SJSA1 (cell line): ENCODE results near the gene DMD. TPM values are rescaled to one million over a fixed set of nuclear protein-coding genes. Genes with fewer than 3 reads are reported as not detected.

Experiments used
- DNase-seq, 2 experiments: peaks; one replicate each; pipeline ENCODE4 v3.0.0-alpha.2; 2015 to 2020; ENCODE audit warnings: low spot score in 2 of 2, low read depth in 1 of 2
- H3K27ac ChIP-seq: fragments of 250-450 bp; sonication (Bioruptor Pico); 2 replicates; pipeline ENCODE4 v1.5.1; 2020; ENCODE audit warnings: mild to moderate bottlenecking, moderate library complexity
- H3K27me3 ChIP-seq: fragments of 250-450 bp; sonication (Bioruptor Pico); replicated peaks from 2 replicates; pipeline ENCODE4 v1.5.1; 2020; ENCODE audit warnings: mild to moderate bottlenecking, moderate library complexity
- H3K36me3 ChIP-seq: fragments of 250-450 bp; sonication (Bioruptor Pico); 2 replicates; pipeline ENCODE4 v1.5.1; 2020; ENCODE audit warnings: mild to moderate bottlenecking
- H3K4me1 ChIP-seq: fragments of 250-450 bp; sonication (Bioruptor Pico); replicated peaks from 2 replicates; pipeline ENCODE4 v1.6.1; 2021; ENCODE audit warnings: mild to moderate bottlenecking
- H3K4me3 ChIP-seq: fragments of 250-450 bp; sonication (Bioruptor Pico); 2 replicates; pipeline ENCODE4 v1.5.1; 2020; ENCODE audit warnings: mild to moderate bottlenecking
- H3K9me3 ChIP-seq: fragments of 250-450 bp; sonication (Bioruptor Pico); replicated peaks from 2 replicates; pipeline ENCODE4 v1.5.1; 2020; ENCODE audit warnings: mild to moderate bottlenecking
- total RNA-seq: library from RNA; depleted of rRNA; stranded (reverse); fragments of >200 nt; shearing (Covaris generic); gene quantifications from 2 replicates; pipeline ENCODE4 v1.2.3, GENCODE V29; 2014

DMD gene
- total RNA-seq, 1 experiment from 2014 or later = 6.8 TPM

GRCh38 chrX:31340587-31340986 is 1870.8 kb downstream of the DMD start:
- no peak overlapping the region for H3K4me3 ChIP-seq
- H3K27ac ChIP-seq = no peak overlapping the region
- no peaks in the 10 kb centered on the region for H3K27me3 ChIP-seq
- no peak for DNase-seq
- no peaks in the 10 kb centered on the region for H3K9me3 ChIP-seq
- H3K36me3 ChIP-seq = no peaks in the 10 kb centered on the region
- H3K4me1 ChIP-seq = peaks cover 4% of the 10 kb centered on the region; the same call in 1 of the 2 replicates

DNA sequence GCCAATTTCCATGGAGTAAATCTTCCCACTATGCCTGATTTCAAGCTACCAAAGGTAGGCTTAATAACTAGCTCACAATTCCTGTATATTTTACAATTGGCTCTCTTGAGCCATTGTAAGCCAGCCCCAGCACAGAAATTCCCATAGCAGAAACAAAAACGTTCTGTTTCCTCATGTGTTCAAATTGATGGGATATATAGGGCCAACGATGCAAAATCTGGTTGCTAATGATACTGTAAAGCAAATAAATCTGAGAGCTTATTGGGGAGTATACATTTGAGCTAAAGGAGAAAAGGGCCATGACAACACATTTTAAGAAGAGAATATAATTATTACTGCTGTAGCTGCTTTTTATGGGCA is 1872.4 kb downstream of the DMD start:
- H3K27ac ChIP-seq = no peak overlapping the region
- H3K27me3 ChIP-seq = no peaks in the 10 kb centered on the region
- no peaks in the 10 kb centered on the region for H3K36me3 ChIP-seq
- peaks cover 7% of the 10 kb centered on the region for H3K4me1 ChIP-seq
- no peak overlapping the region for H3K4me3 ChIP-seq
- no peak for DNase-seq
- no peaks in the 10 kb centered on the region for H3K9me3 ChIP-seq

DNA sequence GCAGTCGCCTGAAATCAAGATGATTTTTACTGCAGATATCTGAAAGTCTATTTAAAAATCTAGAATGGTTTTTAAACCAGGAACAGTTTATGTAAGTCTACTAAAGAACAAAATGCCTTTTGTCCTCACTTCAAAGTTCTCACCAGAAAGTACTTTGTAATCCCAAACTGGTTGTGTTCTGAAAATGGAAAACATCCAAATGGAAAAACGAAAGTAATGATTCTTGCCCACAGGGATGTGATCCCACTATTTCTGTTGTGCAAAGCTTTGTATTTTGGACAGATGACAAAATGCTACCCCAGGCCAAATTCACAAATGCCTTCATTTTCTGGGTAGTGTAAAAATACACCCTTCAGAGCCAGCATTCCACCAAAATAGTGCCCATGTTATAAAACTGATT is 1874.0 kb downstream of the DMD start:
- H3K27ac ChIP-seq = no peak overlapping the region
- DNase-seq = no peak
- H3K36me3 ChIP-seq = no peaks in the 10 kb centered on the region

GRCh38 chrX:31336419-31336818 is 1874.9 kb downstream of the DMD start:
- Histone ChIP-seq H3K4me1 (peaks cover 17% of the 10 kb centered on the region), H3K27me3 (no peaks in the 10 kb centered on the region), H3K36me3 (no peaks in the 10 kb centered on the region), H3K9me3 (no peaks in the 10 kb centered on the region), H3K27ac (no peak overlapping the region), H3K4me3 (no peak overlapping the region)
- DNase-seq = no peak

More for the DNA sequence above, 1874.0 kb downstream of the DMD start:
- Histone ChIP-seq H3K27me3 (no peaks in the 10 kb centered on the region), H3K4me1 (peaks cover 17% of the 10 kb centered on the region), H3K9me3 (no peaks in the 10 kb centered on the region), H3K4me3 (no peak overlapping the region)

- H3K9me3 ChIP-seq = no peaks in the 10 kb centered on the region
- no peak overlapping the region for H3K4me3 ChIP-seq
- no peak overlapping the region for H3K27ac ChIP-seq
- H3K36me3 ChIP-seq = no peaks in the 10 kb centered on the region
- no peak for DNase-seq
- H3K4me1 ChIP-seq = peaks cover 17% of the 10 kb centered on the region
- no peaks in the 10 kb centered on the region for H3K27me3 ChIP-seq
These were observed 1876.4 kb downstream of the DMD start for GRCh38 chrX:31334997-31335396.

GRCh38 chrX:31333165-31333831 is 1878.1 kb downstream of the DMD start:
- DNase-seq = peak in 1 of 2 experiments; percentile 84
- Histone ChIP-seq H3K9me3 (no peaks in the 10 kb centered on the region), H3K27me3 (no peaks in the 10 kb centered on the region), H3K4me1 (peaks cover 14% of the 10 kb centered on the region), H3K36me3 (no peaks in the 10 kb centered on the region), H3K27ac (peak overlapping the region; percentile 95), H3K4me3 (no peak overlapping the region)

DNA sequence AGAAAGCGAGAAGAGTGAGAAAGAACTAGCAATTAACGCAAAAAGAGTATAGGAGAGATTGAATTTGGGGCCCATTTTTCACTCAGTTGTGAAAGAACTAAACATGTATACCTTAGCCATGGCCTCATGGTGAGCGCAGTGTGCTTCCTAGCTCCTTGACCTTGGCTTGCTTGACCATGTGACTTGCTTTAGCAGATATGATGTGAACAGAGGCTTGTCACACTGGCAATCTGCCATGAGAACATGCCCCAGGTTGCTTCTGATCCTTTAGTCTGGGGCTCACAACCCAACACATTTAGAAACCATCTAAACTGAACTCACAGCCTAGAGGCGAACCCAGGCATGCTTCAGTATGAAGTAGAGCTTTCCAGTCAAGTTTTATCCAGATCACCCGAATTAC is 1879.4 kb downstream of the DMD start:
- Histone ChIP-seq H3K27me3 (no peaks in the 10 kb centered on the region), H3K9me3 (no peaks in the 10 kb centered on the region)

DNA sequence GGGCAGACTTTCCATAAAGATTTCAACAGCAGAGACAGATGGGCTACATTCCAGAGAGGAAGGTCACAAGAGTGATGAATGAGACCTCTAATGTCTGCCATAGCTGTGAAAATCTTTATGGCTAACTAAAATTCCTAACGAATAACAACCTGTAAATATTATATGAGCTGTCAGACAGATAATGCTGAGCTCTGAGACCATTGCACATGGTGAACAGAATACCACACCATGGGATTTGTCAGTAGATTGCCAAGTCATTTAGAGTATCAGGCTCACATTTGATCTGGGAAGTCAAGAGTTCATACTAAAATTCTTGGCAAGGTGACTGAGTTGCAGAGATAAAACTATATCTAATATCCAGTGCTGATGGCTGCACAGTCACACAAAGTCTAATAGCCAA is 1880.3 kb downstream of the DMD start:
- H3K4me1 ChIP-seq = peaks cover 13% of the 10 kb centered on the region
- no peak for DNase-seq
- no peak overlapping the region for H3K4me3 ChIP-seq
- H3K9me3 ChIP-seq = no peaks in the 10 kb centered on the region
- H3K27me3 ChIP-seq = no peaks in the 10 kb centered on the region
- no peaks in the 10 kb centered on the region for H3K36me3 ChIP-seq
- no peak overlapping the region for H3K27ac ChIP-seq

More for the DNA sequence above, 1879.4 kb downstream of the DMD start:
- Histone ChIP-seq H3K36me3 (no peaks in the 10 kb centered on the region), H3K27ac (no peak overlapping the region), H3K4me3 (no peak overlapping the region), H3K4me1 (peaks cover 13% of the 10 kb centered on the region)
- no peak for DNase-seq

- no peaks in the 10 kb centered on the region for H3K27me3 ChIP-seq
- no peak overlapping the region for H3K27ac ChIP-seq
- no peak for DNase-seq
- H3K9me3 ChIP-seq = no peaks in the 10 kb centered on the region
- H3K4me1 ChIP-seq = peaks cover 13% of the 10 kb centered on the region
- no peak overlapping the region for H3K4me3 ChIP-seq
- H3K36me3 ChIP-seq = no peaks in the 10 kb centered on the region
These were observed 1882.1 kb downstream of the DMD start for GRCh38 chrX:31329298-31329697.

- Histone ChIP-seq H3K4me3 (no peak overlapping the region), H3K4me1 (no peaks in the 10 kb centered on the region), H3K27me3 (no peaks in the 10 kb centered on the region), H3K36me3 (no peaks in the 10 kb centered on the region), H3K27ac (no peak overlapping the region), H3K9me3 (no peaks in the 10 kb centered on the region)
- DNase-seq = no peak
These were observed 1887.7 kb downstream of the DMD start for GRCh38 chrX:31323658-31324057.

DNA sequence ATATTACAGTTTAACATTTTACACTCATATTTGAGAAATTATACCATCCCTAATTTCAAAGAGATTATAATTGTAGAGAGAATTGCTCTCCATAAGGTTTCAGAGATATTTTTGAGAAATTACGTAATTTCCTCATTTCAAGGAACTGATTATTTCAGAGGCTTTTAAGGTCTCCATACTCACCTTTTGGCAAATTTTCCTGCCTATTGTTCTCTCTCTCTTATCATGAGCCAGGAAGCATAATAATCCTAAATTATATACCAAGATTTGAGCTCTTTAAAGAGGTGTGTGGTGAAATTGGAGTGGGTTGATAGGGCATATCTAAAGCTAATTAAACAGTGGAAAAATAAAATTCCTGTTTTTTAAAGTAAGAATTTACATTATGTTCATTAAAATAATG is 1890.6 kb downstream of the DMD start:
- Histone ChIP-seq H3K27me3 (no peaks in the 10 kb centered on the region), H3K4me1 (no peaks in the 10 kb centered on the region), H3K9me3 (no peaks in the 10 kb centered on the region), H3K4me3 (no peak overlapping the region), H3K27ac (no peak overlapping the region), H3K36me3 (no peaks in the 10 kb centered on the region)
- no peak for DNase-seq

- Histone ChIP-seq H3K9me3 (no peaks in the 10 kb centered on the region), H3K4me1 (peaks cover 8% of the 10 kb centered on the region), H3K4me3 (no peak overlapping the region), H3K36me3 (no peaks in the 10 kb centered on the region), H3K27me3 (no peaks in the 10 kb centered on the region), H3K27ac (no peak overlapping the region)
- DNase-seq = no peak
These were observed 1891.8 kb downstream of the DMD start for GRCh38 chrX:31319586-31319985.

DNA sequence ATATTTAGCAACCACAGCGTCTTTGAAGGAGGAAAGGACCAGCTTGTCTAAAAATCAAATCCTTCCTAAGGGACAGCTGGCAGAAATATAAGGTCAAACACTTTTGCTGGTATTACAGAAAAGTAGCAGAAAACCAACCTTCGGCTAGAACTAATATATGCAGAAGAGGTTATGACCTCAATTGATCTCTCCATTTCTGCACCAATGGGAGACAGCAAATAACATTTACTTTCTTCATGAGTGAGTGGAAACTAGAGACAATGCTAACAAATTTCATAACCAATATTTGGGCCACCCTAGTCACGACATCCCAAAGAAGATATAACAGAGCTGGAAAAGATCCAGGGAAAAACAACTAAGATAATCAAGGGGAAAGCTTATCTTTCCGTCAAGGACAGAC is 1892.5 kb downstream of the DMD start:
- Histone ChIP-seq H3K27me3 (no peaks in the 10 kb centered on the region), H3K9me3 (no peaks in the 10 kb centered on the region)
- DNase-seq = no peak

GRCh38 chrX:31316340-31316991 is 1894.9 kb downstream of the DMD start:
- no peak overlapping the region for H3K27ac ChIP-seq
- DNase-seq = no peak
- no peaks in the 10 kb centered on the region for H3K27me3 ChIP-seq

More for the DNA sequence above, 1892.5 kb downstream of the DMD start:
- Histone ChIP-seq H3K36me3 (no peaks in the 10 kb centered on the region), H3K4me3 (no peak overlapping the region), H3K4me1 (peaks cover 12% of the 10 kb centered on the region), H3K27ac (no peak overlapping the region)

More at GRCh38 chrX:31316340-31316991, 1894.9 kb downstream of the DMD start:
- Histone ChIP-seq H3K9me3 (no peaks in the 10 kb centered on the region), H3K36me3 (no peaks in the 10 kb centered on the region), H3K4me1 (peaks cover 12% of the 10 kb centered on the region), H3K4me3 (no peak overlapping the region)
